T-helper 2 cell treated with Interferon-gamma antibody and Interleukin-4, amounts not matched to agents 5 μg/mL and 100 μg/mL, for 36 hours (primary cell): ENCODE data around the gene LINC01488.

ENCODE experiments used
- DNase-seq: peaks from one replicate; pipeline ENCODE4 v3.0.0; 2021; ENCODE audit warnings: low spot score
- H3K27ac Mint-ChIP-seq: one replicate; pipeline ENCODE4 v1.8.0; 2021; ENCODE audit warnings: mild to moderate bottlenecking, mixed read lengths
- H3K27me3 Mint-ChIP-seq: one replicate; pipeline ENCODE4 v1.8.0; 2021; ENCODE audit warnings: low read depth, mixed read lengths
- H3K36me3 Mint-ChIP-seq: one replicate; pipeline ENCODE4 v1.8.0; 2021; ENCODE audit warnings: low read depth, mixed read lengths
- H3K4me1 Mint-ChIP-seq: one replicate; pipeline ENCODE4 v1.8.0; 2021; ENCODE audit warnings: low read depth, mixed read lengths
- H3K4me3 Mint-ChIP-seq: one replicate; pipeline ENCODE4 v1.8.0; 2022; ENCODE audit warnings: mild to moderate bottlenecking, moderate library complexity, mixed read lengths
- H3K9me3 Mint-ChIP-seq: one replicate; pipeline ENCODE4 v1.8.0; 2021; ENCODE audit warnings: mixed read lengths

Gene LINC01488

DNA sequence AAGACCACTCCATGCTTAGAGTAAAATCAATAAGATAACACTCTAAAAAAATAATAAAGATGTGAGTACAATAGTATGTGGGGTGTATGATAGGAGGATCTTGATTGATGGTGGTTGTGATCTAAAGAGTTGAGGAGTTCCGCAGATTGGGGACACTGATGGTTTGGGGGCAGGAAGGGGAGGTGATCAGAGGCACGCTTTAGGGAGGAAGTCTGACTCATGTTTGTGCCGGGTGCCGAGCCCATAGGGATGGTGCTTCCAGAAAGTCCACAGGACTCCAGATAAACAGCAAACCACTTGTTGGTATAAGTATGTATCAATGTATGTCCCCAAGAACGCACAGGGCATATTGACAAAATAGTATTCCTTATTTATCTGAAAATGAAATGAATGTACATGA is 27.5 kb downstream of the LINC01488 start:
- H3K27me3 Mint-ChIP-seq: no peaks in the 10 kb centered on the region
- H3K4me3 Mint-ChIP-seq: no peak overlapping the region
- H3K9me3 Mint-ChIP-seq: no peaks in the 10 kb centered on the region
- DNase-seq: no peak
- H3K4me1 Mint-ChIP-seq: peaks cover 3% of the 10 kb centered on the region
- no peaks in the 10 kb centered on the region for H3K36me3 Mint-ChIP-seq
- no peak overlapping the region for H3K27ac Mint-ChIP-seq

- Mint-ChIP-seq H3K9me3 (no peaks in the 10 kb centered on the region), H3K27ac (no peak overlapping the region), H3K4me1 (peaks cover 3% of the 10 kb centered on the region), H3K27me3 (no peaks in the 10 kb centered on the region), H3K4me3 (no peak overlapping the region), H3K36me3 (no peaks in the 10 kb centered on the region)
- DNase-seq: no peak
Observed at GRCh38 chr11:69509381-69509780, 27.9 kb downstream of the LINC01488 start.

- H3K4me3 Mint-ChIP-seq: no peak overlapping the region
- H3K9me3 Mint-ChIP-seq: no peaks in the 10 kb centered on the region
- H3K4me1 Mint-ChIP-seq: peaks cover 3% of the 10 kb centered on the region
- H3K27ac Mint-ChIP-seq: no peak overlapping the region
- no peaks in the 10 kb centered on the region for H3K36me3 Mint-ChIP-seq
- DNase-seq: no peak
- no peaks in the 10 kb centered on the region for H3K27me3 Mint-ChIP-seq
Observed at GRCh38 chr11:69509846-69510390, 28.5 kb downstream of the LINC01488 start.

DNA sequence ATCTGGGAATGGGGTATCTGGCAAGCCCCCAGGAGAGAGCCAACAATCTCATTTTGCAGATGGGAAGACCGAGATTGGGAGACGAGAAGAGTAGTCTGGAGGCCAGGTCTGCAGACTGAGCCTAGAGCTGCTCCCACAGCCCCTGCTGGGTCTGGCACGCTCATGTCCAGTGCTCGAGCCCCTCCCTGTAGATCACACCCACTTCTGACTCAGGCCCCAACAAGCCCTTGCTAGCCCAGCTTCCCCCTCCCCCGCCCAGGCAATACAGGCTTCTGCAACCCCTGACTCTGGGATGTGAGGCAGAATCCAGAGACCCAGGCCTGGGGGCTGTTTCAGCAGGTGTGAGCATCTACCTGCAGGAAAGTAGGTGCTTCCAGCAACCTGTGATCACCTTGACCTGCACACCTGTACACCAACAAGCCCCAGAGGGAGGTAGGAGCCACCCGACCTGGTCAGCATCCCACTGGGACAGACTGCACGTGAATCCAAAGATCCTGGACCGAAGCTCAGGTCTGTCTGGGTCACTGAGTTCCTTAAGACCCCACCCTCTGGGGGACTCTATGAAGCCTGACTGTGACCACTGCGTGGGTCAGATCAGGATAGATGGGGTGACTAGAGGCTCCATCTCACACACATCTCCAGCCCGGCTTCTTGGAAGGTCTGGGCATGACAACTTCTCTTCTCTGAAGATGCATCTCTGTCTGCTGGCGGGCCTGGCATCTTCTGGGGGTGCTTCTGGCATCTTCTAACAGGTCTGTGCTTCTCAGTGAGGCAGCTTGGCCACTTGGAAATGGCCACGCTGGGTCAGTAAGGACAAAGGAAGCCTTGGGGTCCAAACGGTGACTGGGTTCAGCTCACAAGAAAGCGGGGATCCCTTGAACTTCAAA is 29.3 kb downstream of the LINC01488 start:
- Mint-ChIP-seq H3K36me3 (no peaks in the 10 kb centered on the region), H3K27me3 (no peaks in the 10 kb centered on the region), H3K27ac (no peak overlapping the region), H3K4me3 (no peak overlapping the region), H3K9me3 (no peaks in the 10 kb centered on the region), H3K4me1 (peaks cover 3% of the 10 kb centered on the region)
- no peak for DNase-seq

GRCh38 chr11:69511358-69512055 is 30.0 kb downstream of the LINC01488 start:
- no peak for DNase-seq
- no peak overlapping the region for H3K4me3 Mint-ChIP-seq

DNA sequence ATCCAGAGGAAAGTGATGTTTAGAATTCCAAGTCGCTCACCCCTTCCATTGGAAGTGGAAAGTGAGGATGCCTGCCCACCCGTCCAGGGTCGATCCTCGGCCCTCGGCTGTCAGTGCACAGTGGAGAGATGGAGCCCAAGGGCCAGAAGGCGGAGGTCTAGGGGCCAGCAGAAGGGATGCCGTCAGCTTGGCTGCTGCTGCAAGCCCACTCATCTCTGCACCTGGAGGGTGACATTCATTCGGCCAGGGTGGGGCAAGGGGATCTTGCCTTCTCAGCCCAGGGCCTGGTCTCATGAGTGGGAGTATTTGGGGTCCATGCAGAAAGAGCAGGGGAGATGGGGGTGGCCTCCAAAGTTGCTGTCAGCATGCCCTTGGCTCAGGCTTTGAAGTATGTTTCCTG is 30.7 kb downstream of the LINC01488 start:
- DNase-seq: no peak
- H3K27me3 Mint-ChIP-seq: no peaks in the 10 kb centered on the region
- no peak overlapping the region for H3K4me3 Mint-ChIP-seq
- peaks cover 3% of the 10 kb centered on the region for H3K4me1 Mint-ChIP-seq
- no peaks in the 10 kb centered on the region for H3K36me3 Mint-ChIP-seq
- no peak overlapping the region for H3K27ac Mint-ChIP-seq
- peaks cover 4% of the 10 kb centered on the region for H3K9me3 Mint-ChIP-seq

More at GRCh38 chr11:69511358-69512055, 30.0 kb downstream of the LINC01488 start:
- Mint-ChIP-seq H3K36me3 (no peaks in the 10 kb centered on the region), H3K9me3 (no peaks in the 10 kb centered on the region), H3K4me1 (peaks cover 3% of the 10 kb centered on the region), H3K27me3 (no peaks in the 10 kb centered on the region), H3K27ac (no peak overlapping the region)

DNA sequence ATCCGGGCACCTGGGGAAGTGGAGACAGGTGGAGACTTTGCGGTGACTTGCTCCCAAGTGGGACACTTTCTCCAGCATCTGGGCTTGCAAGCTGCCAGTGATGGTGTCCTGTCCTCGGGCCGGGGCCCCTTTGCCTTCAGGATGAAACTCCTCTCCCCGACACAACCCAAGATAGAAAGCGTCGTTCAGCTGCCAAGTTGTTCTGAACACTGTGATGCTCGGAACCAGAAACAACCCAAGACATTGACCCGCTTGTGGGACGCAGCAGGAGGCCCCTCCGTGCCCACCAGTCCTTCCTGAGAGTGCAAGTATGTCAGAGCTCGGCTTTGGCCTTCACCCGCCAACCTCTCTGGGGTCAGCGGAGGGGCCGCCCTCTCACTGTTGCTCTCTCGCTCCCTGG is 31.3 kb downstream of the LINC01488 start:
- H3K4me1 Mint-ChIP-seq: peaks cover 3% of the 10 kb centered on the region
- no peak overlapping the region for H3K27ac Mint-ChIP-seq
- H3K27me3 Mint-ChIP-seq: no peaks in the 10 kb centered on the region
- peaks cover 7% of the 10 kb centered on the region for H3K9me3 Mint-ChIP-seq
- DNase-seq: no peak
- H3K4me3 Mint-ChIP-seq: no peak overlapping the region
- H3K36me3 Mint-ChIP-seq: no peaks in the 10 kb centered on the region

GRCh38 chr11:69513196-69513595 is 31.7 kb downstream of the LINC01488 start:
- H3K27me3 Mint-ChIP-seq: no peaks in the 10 kb centered on the region
- H3K4me1 Mint-ChIP-seq: peaks cover 3% of the 10 kb centered on the region
- no peak for DNase-seq
- no peaks in the 10 kb centered on the region for H3K36me3 Mint-ChIP-seq
- H3K27ac Mint-ChIP-seq: no peak overlapping the region
- peaks cover 9% of the 10 kb centered on the region for H3K9me3 Mint-ChIP-seq
- no peak overlapping the region for H3K4me3 Mint-ChIP-seq

GRCh38 chr11:69513663-69514224 is 32.3 kb downstream of the LINC01488 start:
- no peak for DNase-seq
- H3K4me3 Mint-ChIP-seq: no peak overlapping the region
- H3K27ac Mint-ChIP-seq: no peak overlapping the region
- no peaks in the 10 kb centered on the region for H3K27me3 Mint-ChIP-seq
- H3K9me3 Mint-ChIP-seq: peaks cover 15% of the 10 kb centered on the region
- H3K4me1 Mint-ChIP-seq: peaks cover 3% of the 10 kb centered on the region
- H3K36me3 Mint-ChIP-seq: no peaks in the 10 kb centered on the region

DNA sequence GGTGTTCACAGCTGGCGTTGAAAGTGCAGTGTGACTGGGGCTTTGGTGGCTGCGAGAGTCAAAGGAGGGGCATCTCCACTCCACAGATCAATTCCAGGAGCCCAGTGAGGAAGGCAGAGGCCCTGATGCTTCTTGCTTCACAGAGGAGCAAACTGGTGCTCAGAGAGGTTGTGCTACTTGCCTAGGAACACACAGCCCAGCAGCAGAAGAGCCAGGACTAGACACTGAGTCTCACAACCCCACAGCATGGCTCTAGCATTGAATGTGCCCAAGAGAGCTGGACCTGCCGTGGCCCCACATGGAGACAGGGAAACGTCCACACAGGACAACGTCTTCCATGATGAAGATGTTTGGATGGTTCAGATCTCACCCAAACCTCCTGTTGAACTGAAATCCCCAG is 33.3 kb downstream of the LINC01488 start:
- H3K27me3 Mint-ChIP-seq: no peaks in the 10 kb centered on the region
- H3K4me1 Mint-ChIP-seq: no peaks in the 10 kb centered on the region
- DNase-seq: no peak
- no peak overlapping the region for H3K4me3 Mint-ChIP-seq
- peaks cover 19% of the 10 kb centered on the region for H3K9me3 Mint-ChIP-seq
- H3K27ac Mint-ChIP-seq: no peak overlapping the region
- no peaks in the 10 kb centered on the region for H3K36me3 Mint-ChIP-seq

- Mint-ChIP-seq H3K4me1 (no peaks in the 10 kb centered on the region), H3K9me3 (peaks cover 19% of the 10 kb centered on the region), H3K36me3 (no peaks in the 10 kb centered on the region), H3K27me3 (no peaks in the 10 kb centered on the region), H3K4me3 (no peak overlapping the region), H3K27ac (no peak overlapping the region)
- no peak for DNase-seq
Observed at GRCh38 chr11:69515271-69516245, 34.1 kb downstream of the LINC01488 start.

DNA sequence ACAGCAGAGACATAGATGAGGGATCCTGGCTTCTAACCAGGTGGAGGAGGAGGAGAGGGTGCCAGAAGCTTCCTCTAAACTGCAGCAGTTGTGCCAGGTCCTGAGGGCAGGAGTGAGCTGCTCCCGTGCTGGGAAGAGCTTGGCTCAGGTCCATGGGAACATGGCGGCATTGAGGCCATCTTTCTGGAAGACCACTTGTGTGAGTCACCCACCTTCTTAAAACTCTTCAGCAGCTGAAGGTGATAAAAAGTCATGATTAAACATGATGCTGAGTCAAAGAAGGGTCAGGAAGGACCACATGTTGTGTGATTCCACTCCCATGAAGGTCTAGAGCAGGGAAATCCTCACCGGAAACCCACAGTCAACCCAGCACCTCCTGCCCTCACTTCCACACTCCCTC is 35.1 kb downstream of the LINC01488 start:
- H3K36me3 Mint-ChIP-seq: no peaks in the 10 kb centered on the region
- H3K27ac Mint-ChIP-seq: no peak overlapping the region
- no peak for DNase-seq
- no peaks in the 10 kb centered on the region for H3K4me1 Mint-ChIP-seq
- peaks cover 19% of the 10 kb centered on the region for H3K9me3 Mint-ChIP-seq
- H3K27me3 Mint-ChIP-seq: no peaks in the 10 kb centered on the region
- H3K4me3 Mint-ChIP-seq: no peak overlapping the region
